ENCODE measurements around the gene MZT2A. TPM values are rescaled to one million over a fixed set of nuclear protein-coding genes. Genes with fewer than 3 reads are reported as not detected.
"Not testable (repeated sequence)": the region's sequence is repeated elsewhere in the genome, so short reads cannot be mapped to it uniquely, and the experiment has no call there.

Gene MZT2A
- total RNA-seq, 2 experiments from 2014 or later: 305 to 443 TPM

DNA sequence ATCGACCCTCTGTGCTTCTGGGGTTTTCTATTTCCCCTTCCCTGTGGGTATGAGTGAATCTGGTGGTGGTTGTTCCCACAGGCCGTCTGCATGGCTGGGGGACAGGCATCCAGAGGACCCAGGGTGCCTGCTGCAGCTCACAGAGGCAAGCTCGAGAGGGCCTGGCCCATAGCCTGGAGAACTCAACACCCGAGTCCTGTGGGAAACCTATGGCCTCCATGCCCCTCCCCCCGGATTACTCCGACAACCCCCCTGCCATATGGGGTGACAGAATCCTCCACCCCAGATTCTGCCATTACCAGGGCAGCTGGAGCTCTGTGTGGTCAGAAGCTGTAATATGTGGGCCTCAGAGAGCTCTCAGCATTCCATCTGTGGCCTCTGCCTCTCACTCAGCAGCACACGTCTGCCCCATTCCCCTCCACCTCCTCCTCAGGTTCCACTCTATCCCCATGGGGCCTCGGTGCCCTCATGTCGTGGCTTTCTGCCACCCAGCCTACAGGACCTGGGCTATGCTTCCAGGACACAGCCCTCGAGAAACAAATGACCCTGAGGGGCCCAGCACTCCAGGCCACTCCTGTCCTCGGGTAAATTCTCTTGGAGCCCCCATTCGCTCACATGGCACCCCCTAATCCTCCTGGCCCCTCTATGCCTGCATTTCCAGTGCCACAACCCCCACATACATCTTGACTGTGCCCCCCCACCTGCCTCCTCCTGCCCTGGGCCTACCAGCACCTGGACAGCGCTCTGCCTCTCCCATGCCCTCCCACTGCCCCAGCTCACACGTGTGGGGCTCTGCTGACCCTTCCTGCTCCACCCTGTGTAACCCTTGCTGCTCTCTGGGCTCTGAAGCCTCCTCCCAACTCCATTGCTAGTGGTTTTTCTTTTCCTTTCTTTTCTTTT, 3.6 kb downstream of the MZT2A start:
- DNase-seq (ENCODE audit: low spot score): no peak
- BruUV-seq (replicated peaks): no TSS peak
- H3K4me3 ChIP-seq (ENCODE audit: low read depth, low read length, poor library complexity, severe bottlenecking): no peak overlapping the region
- H3K36me3 ChIP-seq (ENCODE audit: insufficient read depth, low read length): peaks cover 52% of the 10 kb centered on the region
- POLR2A ChIA-PET: interaction anchor here (0.6 to 0.7 kb wide), 2 partner anchors 33 to 1314 kb away, joined by 3 read pairs; no protein-coding TSS in a partner anchor
- no peak overlapping the region for H2AFZ ChIP-seq (ENCODE audit: low read length)
- TF ChIP-seq EZH2phosphoT487 (IDR thresholded peaks at IDR 0.05; ENCODE audit: borderline replicate concordance, low read depth, low read length): no peak
- TF ChIP-seq, protein P1, sequence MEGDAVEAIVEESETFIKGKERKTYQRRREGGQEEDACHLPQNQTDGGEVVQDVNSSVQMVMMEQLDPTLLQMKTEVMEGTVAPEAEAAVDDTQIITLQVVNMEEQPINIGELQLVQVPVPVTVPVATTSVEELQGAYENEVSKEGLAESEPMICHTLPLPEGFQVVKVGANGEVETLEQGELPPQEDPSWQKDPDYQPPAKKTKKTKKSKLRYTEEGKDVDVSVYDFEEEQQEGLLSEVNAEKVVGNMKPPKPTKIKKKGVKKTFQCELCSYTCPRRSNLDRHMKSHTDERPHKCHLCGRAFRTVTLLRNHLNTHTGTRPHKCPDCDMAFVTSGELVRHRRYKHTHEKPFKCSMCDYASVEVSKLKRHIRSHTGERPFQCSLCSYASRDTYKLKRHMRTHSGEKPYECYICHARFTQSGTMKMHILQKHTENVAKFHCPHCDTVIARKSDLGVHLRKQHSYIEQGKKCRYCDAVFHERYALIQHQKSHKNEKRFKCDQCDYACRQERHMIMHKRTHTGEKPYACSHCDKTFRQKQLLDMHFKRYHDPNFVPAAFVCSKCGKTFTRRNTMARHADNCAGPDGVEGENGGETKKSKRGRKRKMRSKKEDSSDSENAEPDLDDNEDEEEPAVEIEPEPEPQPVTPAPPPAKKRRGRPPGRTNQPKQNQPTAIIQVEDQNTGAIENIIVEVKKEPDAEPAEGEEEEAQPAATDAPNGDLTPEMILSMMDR (conservative IDR thresholded peaks at IDR 0.05; ENCODE audit: low read length): no peak
- H3K9me3 ChIP-seq (ENCODE audit: low read length): no peaks in the 10 kb centered on the region
- CTCF ChIA-PET (ENCODE audit: unreplicated experiment): no interaction called here
- intact Hi-C loops (cut with micrococcal nuclease; ENCODE audit: unreplicated experiment): no loop called here
- no peak overlapping the region for H3K4me2 ChIP-seq (ENCODE audit: low read length)
- no peak overlapping the region for H3K27ac ChIP-seq (ENCODE audit: low read depth, low read length, poor library complexity, severe bottlenecking)
- H3K79me2 ChIP-seq (ENCODE audit: insufficient read depth, low read depth, low read length): peaks cover 55% of the 10 kb centered on the region
- no peaks in the 10 kb centered on the region for H3K9me2 ChIP-seq (ENCODE audit: insufficient read depth, low read length)
- H3K4me1 ChIP-seq (ENCODE audit: insufficient read depth, low read length, poor library complexity, severe bottlenecking): peaks cover 11% of the 10 kb centered on the region
- H4K20me1 ChIP-seq (ENCODE audit: insufficient read depth, low read length): peaks cover 3% of the 10 kb centered on the region

DNA sequence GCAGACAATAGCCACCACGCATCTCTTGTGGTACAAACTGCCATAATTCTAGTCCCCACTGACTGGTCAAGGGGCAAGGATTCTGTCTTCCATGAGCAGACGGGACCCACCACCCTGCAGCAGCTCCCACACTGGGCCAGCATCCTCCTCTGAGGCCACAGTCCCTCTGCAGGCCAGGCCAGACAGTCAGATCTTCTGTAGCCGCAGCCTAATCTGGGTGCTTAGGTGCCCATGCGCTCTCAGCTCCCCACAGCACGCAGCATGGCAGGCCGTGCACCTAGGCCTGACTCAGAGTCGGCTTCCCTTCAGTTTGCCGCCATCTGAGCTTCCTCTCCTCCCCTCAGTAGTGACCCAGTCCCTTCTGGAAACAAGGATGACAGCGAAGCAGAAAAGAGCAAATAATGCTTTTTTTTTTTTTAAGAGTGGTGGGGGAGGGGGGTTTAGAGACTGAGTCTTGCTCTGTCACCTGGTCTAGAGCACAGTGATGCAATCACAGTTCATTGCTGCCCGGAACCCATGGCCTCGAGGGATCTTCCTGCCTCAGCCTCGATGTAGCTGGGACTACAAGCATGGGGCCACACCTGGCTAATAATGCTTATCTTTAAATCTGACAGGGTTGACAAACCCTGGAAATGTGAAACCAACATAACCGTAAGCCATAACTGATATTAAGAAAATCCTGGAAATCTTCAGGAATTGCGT, 5.8 kb downstream of the MZT2A start:
- H3K9me2 ChIP-seq (ENCODE audit: insufficient read depth, low read length); BruUV-seq (replicated peaks); H3K4me2 ChIP-seq (ENCODE audit: low read length); H2AFZ ChIP-seq (ENCODE audit: low read length); H3K4me3 ChIP-seq (ENCODE audit: low read depth, low read length, poor library complexity, severe bottlenecking); DNase-seq (ENCODE audit: low spot score); POLR2A ChIA-PET; H4K20me1 ChIP-seq (ENCODE audit: insufficient read depth, low read length); H3K27ac ChIP-seq (ENCODE audit: low read depth, low read length, poor library complexity, severe bottlenecking); intact Hi-C loops (cut with micrococcal nuclease; ENCODE audit: unreplicated experiment); CTCF ChIA-PET (ENCODE audit: unreplicated experiment); H3K9me3 ChIP-seq (ENCODE audit: low read length): not testable (repeated sequence)
- peaks cover 48% of the 10 kb centered on the region; the same call in 1 of the 2 replicates for H3K79me2 ChIP-seq (ENCODE audit: insufficient read depth, low read depth, low read length)
- H3K4me1 ChIP-seq (ENCODE audit: insufficient read depth, low read length, poor library complexity, severe bottlenecking): peaks cover 11% of the 10 kb centered on the region
- peaks cover 62% of the 10 kb centered on the region for H3K36me3 ChIP-seq (ENCODE audit: insufficient read depth, low read length)

DNA sequence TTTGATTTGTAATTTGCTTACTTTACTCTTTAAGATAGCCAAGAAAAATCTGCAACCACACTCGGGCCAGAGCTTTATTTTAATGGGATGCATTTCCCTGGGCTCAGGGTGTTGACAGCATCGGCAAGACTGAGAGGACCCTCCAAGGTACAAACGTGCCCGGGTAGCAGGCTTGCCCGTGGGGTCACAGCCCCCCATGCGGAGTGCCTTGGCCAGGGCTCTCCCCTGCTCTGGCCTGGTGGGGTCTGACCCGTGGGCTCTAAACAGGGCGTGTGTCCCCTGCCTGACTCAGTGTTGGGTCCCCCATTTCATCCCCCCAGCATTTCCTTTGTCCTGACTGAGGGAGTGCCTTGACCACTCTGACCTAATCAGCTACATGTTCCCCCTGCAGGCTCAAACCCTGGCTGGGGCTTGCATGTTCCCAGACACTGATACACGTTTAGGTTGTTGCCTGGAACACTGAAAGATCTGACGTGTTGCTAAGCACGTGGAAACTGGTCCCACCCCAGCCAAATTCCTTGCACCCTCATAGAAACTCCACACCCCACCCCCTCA, 7.2 kb downstream of the MZT2A start:
- BruUV-seq (replicated peaks); H3K9me3 ChIP-seq (ENCODE audit: low read length); POLR2A ChIA-PET; H3K4me3 ChIP-seq (ENCODE audit: low read depth, low read length, poor library complexity, severe bottlenecking); H3K9me2 ChIP-seq (ENCODE audit: insufficient read depth, low read length); H3K4me2 ChIP-seq (ENCODE audit: low read length); H3K27ac ChIP-seq (ENCODE audit: low read depth, low read length, poor library complexity, severe bottlenecking); CTCF ChIA-PET (ENCODE audit: unreplicated experiment); DNase-seq (ENCODE audit: low spot score); H4K20me1 ChIP-seq (ENCODE audit: insufficient read depth, low read length); H3K4me1 ChIP-seq (ENCODE audit: insufficient read depth, low read length, poor library complexity, severe bottlenecking); intact Hi-C loops (cut with micrococcal nuclease; ENCODE audit: unreplicated experiment); H2AFZ ChIP-seq (ENCODE audit: low read length): not testable (repeated sequence)
- peaks cover 34% of the 10 kb centered on the region; the same call in 1 of the 2 replicates for H3K79me2 ChIP-seq (ENCODE audit: insufficient read depth, low read depth, low read length)
- H3K36me3 ChIP-seq (ENCODE audit: insufficient read depth, low read length): peaks cover 51% of the 10 kb centered on the region

DNA sequence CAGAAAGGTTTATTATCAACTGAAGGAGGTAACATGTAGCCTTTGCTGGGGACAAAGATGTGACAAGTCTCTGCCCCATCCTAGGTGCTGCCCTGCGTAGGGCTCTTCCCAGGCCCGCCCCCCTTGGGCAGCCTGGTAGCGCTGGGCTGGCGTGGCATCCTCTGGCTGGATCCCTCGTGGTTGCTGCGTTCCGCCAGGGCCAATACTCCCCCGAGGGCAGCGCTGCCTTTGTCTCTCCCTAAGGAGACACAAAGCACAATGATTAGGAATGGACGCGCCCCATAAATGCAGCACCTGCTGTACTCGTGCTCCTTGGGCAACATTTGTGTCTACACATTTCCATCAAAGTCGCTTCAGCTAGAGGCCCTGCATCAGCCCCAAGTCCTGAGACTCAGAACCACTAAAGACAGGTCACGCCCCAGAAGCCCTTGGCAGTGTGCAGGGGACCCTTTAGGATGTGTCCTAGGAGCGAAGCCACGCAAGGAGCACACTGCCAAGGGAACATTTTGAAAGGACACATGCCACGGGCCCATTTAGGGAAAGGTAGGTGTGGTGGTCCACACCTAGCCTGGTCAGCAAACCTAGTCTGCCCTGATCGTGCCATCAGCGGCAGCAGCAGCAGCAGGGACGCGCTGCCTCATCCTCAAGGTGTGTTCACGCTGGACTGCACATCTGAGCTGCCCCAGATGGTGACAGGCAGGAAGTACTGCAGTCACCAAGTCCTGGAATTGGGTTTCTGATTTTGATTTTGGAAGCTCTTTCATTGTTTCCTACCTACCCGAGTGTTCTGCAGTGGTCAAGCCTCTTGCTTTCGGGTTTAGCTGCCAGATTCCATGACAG, 8.0 kb downstream of the MZT2A start:
- H2AFZ ChIP-seq (ENCODE audit: low read length); H3K9me2 ChIP-seq (ENCODE audit: insufficient read depth, low read length); CTCF ChIA-PET (ENCODE audit: unreplicated experiment); H3K27ac ChIP-seq (ENCODE audit: low read depth, low read length, poor library complexity, severe bottlenecking); H3K9me3 ChIP-seq (ENCODE audit: low read length); BruUV-seq (replicated peaks); POLR2A ChIA-PET; H3K4me1 ChIP-seq (ENCODE audit: insufficient read depth, low read length, poor library complexity, severe bottlenecking); H3K4me3 ChIP-seq (ENCODE audit: low read depth, low read length, poor library complexity, severe bottlenecking); H4K20me1 ChIP-seq (ENCODE audit: insufficient read depth, low read length); H3K4me2 ChIP-seq (ENCODE audit: low read length); intact Hi-C loops (cut with micrococcal nuclease; ENCODE audit: unreplicated experiment); DNase-seq (ENCODE audit: low spot score): not testable (repeated sequence)
- H3K79me2 ChIP-seq (ENCODE audit: insufficient read depth, low read depth, low read length): peaks cover 27% of the 10 kb centered on the region; the same call in 1 of the 2 replicates
- peaks cover 46% of the 10 kb centered on the region for H3K36me3 ChIP-seq (ENCODE audit: insufficient read depth, low read length)

Data from OCI-LY7 (cell line).